HG02840 (cell line): ENCODE measurements around the gene VAV3.
A peak's percentile ranks its signal among the peaks of the same experiment; 100 is the strongest.

Source experiments
- ATAC-seq: cut with Tn5 transposase; IDR thresholded peaks from one replicate; pipeline ENCODE4 v1.9.1; 2021; ENCODE audit warnings: mild to moderate bottlenecking, moderate library complexity, moderate number of reproducible peaks; ENCODE audit not compliant: unreplicated experiment, low FRiP score

The VAV3 gene

GRCh38 chr1:107803579-107803978, 161.4 kb downstream of the VAV3 start:
- no peak for ATAC-seq

GRCh38 chr1:107802654-107803053, 162.3 kb downstream of the VAV3 start:
- ATAC-seq, result no peak

- no peak for ATAC-seq
These were observed 169.0 kb downstream of the VAV3 start for GRCh38 chr1:107795994-107796393.

- no peak for ATAC-seq
These were observed 169.5 kb downstream of the VAV3 start for GRCh38 chr1:107795441-107795840.

GRCh38 chr1:107794571-107794970, 170.4 kb downstream of the VAV3 start:
- no peak for ATAC-seq

- no peak for ATAC-seq
These were observed 171.0 kb downstream of the VAV3 start for GRCh38 chr1:107793896-107794453.

GRCh38 chr1:107791348-107791747, 173.6 kb downstream of the VAV3 start:
- ATAC-seq, result no peak

- ATAC-seq, result no peak
These were observed 175.0 kb downstream of the VAV3 start for GRCh38 chr1:107789817-107790524.

- no peak for ATAC-seq
These were observed 176.5 kb downstream of the VAV3 start for GRCh38 chr1:107788206-107789202.

- no peak for ATAC-seq
These were observed 177.7 kb downstream of the VAV3 start for GRCh38 chr1:107787299-107787698.

GRCh38 chr1:107786203-107786845, 178.7 kb downstream of the VAV3 start:
- ATAC-seq, result no peak

GRCh38 chr1:107785496-107786202, 179.3 kb downstream of the VAV3 start:
- ATAC-seq, result no peak

GRCh38 chr1:107782217-107782845, 182.6 kb downstream of the VAV3 start:
- no peak for ATAC-seq

GRCh38 chr1:107781245-107781644, 183.7 kb downstream of the VAV3 start:
- no peak for ATAC-seq

- no peak for ATAC-seq
These were observed 187.3 kb downstream of the VAV3 start for GRCh38 chr1:107777664-107778047.

- ATAC-seq, result peak; percentile 92
These were observed 187.9 kb downstream of the VAV3 start for GRCh38 chr1:107776900-107777663.

GRCh38 chr1:107771377-107771776, 193.6 kb downstream of the VAV3 start:
- no peak for ATAC-seq

GRCh38 chr1:107767156-107767582, 197.8 kb downstream of the VAV3 start:
- no peak for ATAC-seq

GRCh38 chr1:107766533-107766932, 198.4 kb downstream of the VAV3 start:
- no peak for ATAC-seq
